ENCODE results near the gene BMP2. TPM values are rescaled to one million over a fixed set of nuclear protein-coding genes. Genes with fewer than 3 reads are reported as not detected.

Gene BMP2
- total and polyA plus RNA-seq, 2 donors (not counting 1 experiment from before 2014, with no cell fraction given) = not detected

- no peak for DNase-seq
- Histone ChIP-seq H3K36me3 (replicated peaks in 1 of 2; ENCODE audit: control extremely low read depth in 1 of 2, control insufficient read depth in 1 of 2, extremely low read depth in 1 of 2, insufficient read depth in 2 of 2, low read length in 1 of 2) (no peaks in the 10 kb centered on the region), H3K9me3 (ENCODE audit: control extremely low read depth in 1 of 3, control insufficient read depth in 2 of 3, insufficient read depth in 1 of 3, low read length in 2 of 3) (no peaks in the 10 kb centered on the region), H4K20me1 (ENCODE audit: control insufficient read depth, insufficient read depth, low read length, poor library complexity, severe bottlenecking) (no peaks in the 10 kb centered on the region), H3K4me1 (ENCODE audit: control insufficient read depth in 2 of 2, insufficient read depth in 2 of 2, low read length in 2 of 2) (no peaks in the 10 kb centered on the region), H3K4me2 (replicated peaks; ENCODE audit: low read depth, low read length, poor library complexity, severe bottlenecking) (no peak overlapping the region), H3K79me2 (ENCODE audit: control insufficient read depth, insufficient read depth, low read length) (no peaks in the 10 kb centered on the region), H3K4me3 (ENCODE audit: control extremely low read depth in 1 of 5, extremely low read depth in 1 of 5, insufficient read depth in 1 of 5, low read depth in 2 of 5, low read length in 4 of 5) (no peak overlapping the region), H2AFZ (ENCODE audit: insufficient read depth, low read depth, low read length, poor library complexity, severe bottlenecking) (no peak overlapping the region), H3K9ac (ENCODE audit: low read length) (no peak overlapping the region), H3K27me3 (replicated peaks in 1 of 4; ENCODE audit: control extremely low read depth in 1 of 4, control insufficient read depth in 3 of 4, insufficient read depth in 4 of 4, low read length in 3 of 4) (no peaks in the 10 kb centered on the region), H3K27ac (ENCODE audit: low read length in 2 of 2) (no peak overlapping the region)
- peaks cover 9% of the 10 kb centered on the region for H3K27me3 Mint-ChIP-seq
- ATAC-seq (ENCODE audit: low read depth) = no peak
- 70% methylated on average over 2 of the region's 6 CpGs for WGBS (ENCODE audit: insufficient coverage)
- H3K4me1 Mint-ChIP-seq = no peaks in the 10 kb centered on the region
- H3K27ac Mint-ChIP-seq = no peak overlapping the region
- no peak overlapping the region for H3K4me3 Mint-ChIP-seq
- POLR2A ChIA-PET = no interaction called here
- peaks cover 4% of the 10 kb centered on the region for H3K9me3 Mint-ChIP-seq (ENCODE audit: insufficient read depth)
- TF ChIP-seq EZH2 (IDR thresholded peaks at IDR 0.05; ENCODE audit: borderline replicate concordance, insufficient read depth, low read depth, low read length, poor library complexity, severe bottlenecking) (no peak), CTCF (IDR thresholded peaks at IDR 0.05) (no peak)
- intact Hi-C loops (cut with micrococcal nuclease) = no loop called here
- CTCF ChIA-PET = no interaction called here
Observed at GRCh38 chr20:6811262-6812035, 44.0 kb downstream of the BMP2 start.

- ChIA-PET CTCF (interaction anchor here (1.2 kb wide), 1 partner anchor 16 kb away, joined by 3 read pairs; no protein-coding TSS in a partner anchor), POLR2A (no interaction called here)
- no peak for DNase-seq
- Mint-ChIP-seq H3K4me3 (no peak overlapping the region), H3K9me3 (ENCODE audit: insufficient read depth) (peaks cover 3% of the 10 kb centered on the region), H3K27ac (no peak overlapping the region), H3K4me1 (no peaks in the 10 kb centered on the region), H3K27me3 (peaks cover 9% of the 10 kb centered on the region)
- WGBS (ENCODE audit: insufficient coverage) = 76% methylated on average over 3 of the region's 6 CpGs
- H4K20me1 ChIP-seq (ENCODE audit: control insufficient read depth, insufficient read depth, low read length, poor library complexity, severe bottlenecking) = no peaks in the 10 kb centered on the region
- H3K27me3 ChIP-seq (replicated peaks in 1 of 4; ENCODE audit: control extremely low read depth in 1 of 4, control insufficient read depth in 3 of 4, insufficient read depth in 4 of 4, low read length in 3 of 4) = no peaks in the 10 kb centered on the region
- H3K9ac ChIP-seq (ENCODE audit: low read length) = no peak overlapping the region
- H2AFZ ChIP-seq (ENCODE audit: insufficient read depth, low read depth, low read length, poor library complexity, severe bottlenecking) = no peak overlapping the region
- H3K4me1 ChIP-seq (ENCODE audit: control insufficient read depth in 2 of 2, insufficient read depth in 2 of 2, low read length in 2 of 2) = no peaks in the 10 kb centered on the region
- no peak for ATAC-seq (ENCODE audit: low read depth)
- H3K36me3 ChIP-seq (replicated peaks in 1 of 2; ENCODE audit: control extremely low read depth in 1 of 2, control insufficient read depth in 1 of 2, extremely low read depth in 1 of 2, insufficient read depth in 2 of 2, low read length in 1 of 2) = no peaks in the 10 kb centered on the region
- no peak overlapping the region for H3K4me2 ChIP-seq (replicated peaks; ENCODE audit: low read depth, low read length, poor library complexity, severe bottlenecking)
- H3K4me3 ChIP-seq (ENCODE audit: control extremely low read depth in 1 of 5, extremely low read depth in 1 of 5, insufficient read depth in 1 of 5, low read depth in 2 of 5, low read length in 4 of 5) = no peak overlapping the region
- no peak overlapping the region for H3K27ac ChIP-seq (ENCODE audit: low read length in 2 of 2)
- TF ChIP-seq CTCF (IDR thresholded peaks at IDR 0.05) (no peak), EZH2 (IDR thresholded peaks at IDR 0.05; ENCODE audit: borderline replicate concordance, insufficient read depth, low read depth, low read length, poor library complexity, severe bottlenecking) (no peak)
- no peaks in the 10 kb centered on the region for H3K9me3 ChIP-seq (ENCODE audit: control extremely low read depth in 1 of 3, control insufficient read depth in 2 of 3, insufficient read depth in 1 of 3, low read length in 2 of 3)
- no peaks in the 10 kb centered on the region for H3K79me2 ChIP-seq (ENCODE audit: control insufficient read depth, insufficient read depth, low read length)
- intact Hi-C loops (cut with micrococcal nuclease) = no loop called here
Observed at GRCh38 chr20:6812530-6812929, 45.0 kb downstream of the BMP2 start.
